ENCODE measurements around the gene CA5A.

The CA5A gene

DNA sequence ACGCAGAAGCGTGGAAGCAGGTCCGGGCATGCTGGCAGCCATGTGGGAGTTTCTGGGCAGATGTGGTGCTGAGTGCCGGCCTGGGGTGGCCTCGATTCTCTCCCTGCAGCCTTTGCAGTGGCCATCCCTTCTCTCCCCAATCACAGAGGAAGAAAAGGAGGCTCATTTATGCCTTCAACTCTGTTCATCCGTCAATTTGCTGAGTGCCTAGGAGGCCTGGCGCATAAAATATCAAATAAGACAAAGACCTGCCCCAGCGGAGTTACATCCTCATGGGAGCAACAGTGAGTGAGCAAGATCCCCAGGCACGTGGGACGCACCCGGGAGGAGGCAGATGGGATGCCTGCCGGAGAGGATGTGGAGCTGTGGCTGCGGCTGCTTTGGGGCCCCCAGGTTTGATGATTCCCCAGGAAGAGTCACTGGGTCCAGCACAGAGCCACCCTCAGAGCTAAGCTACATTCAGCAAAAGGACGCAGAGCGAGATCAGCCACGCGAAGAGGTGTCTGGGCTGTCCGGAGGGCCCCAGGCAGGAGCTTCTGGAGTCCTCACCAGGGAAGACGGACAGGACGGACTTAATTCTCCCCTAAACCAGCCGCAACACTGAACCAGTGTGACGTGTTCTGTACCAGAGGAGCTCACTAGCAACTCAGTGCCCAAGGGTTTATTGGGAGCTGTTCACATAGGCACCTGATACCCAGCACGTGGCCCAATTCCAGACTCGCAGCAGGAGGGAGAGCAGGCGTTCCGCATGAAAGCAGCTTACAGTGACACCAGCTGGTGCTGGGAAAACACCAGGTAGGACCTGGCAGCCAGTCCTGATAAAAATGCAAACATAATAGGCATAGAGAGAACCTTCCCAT lies 11.3 kb downstream of the CA5A start:
- H3K4me3 ChIP-seq (ENCODE audit: low read length): no peak overlapping the region
- TF ChIP-seq, protein P1, sequence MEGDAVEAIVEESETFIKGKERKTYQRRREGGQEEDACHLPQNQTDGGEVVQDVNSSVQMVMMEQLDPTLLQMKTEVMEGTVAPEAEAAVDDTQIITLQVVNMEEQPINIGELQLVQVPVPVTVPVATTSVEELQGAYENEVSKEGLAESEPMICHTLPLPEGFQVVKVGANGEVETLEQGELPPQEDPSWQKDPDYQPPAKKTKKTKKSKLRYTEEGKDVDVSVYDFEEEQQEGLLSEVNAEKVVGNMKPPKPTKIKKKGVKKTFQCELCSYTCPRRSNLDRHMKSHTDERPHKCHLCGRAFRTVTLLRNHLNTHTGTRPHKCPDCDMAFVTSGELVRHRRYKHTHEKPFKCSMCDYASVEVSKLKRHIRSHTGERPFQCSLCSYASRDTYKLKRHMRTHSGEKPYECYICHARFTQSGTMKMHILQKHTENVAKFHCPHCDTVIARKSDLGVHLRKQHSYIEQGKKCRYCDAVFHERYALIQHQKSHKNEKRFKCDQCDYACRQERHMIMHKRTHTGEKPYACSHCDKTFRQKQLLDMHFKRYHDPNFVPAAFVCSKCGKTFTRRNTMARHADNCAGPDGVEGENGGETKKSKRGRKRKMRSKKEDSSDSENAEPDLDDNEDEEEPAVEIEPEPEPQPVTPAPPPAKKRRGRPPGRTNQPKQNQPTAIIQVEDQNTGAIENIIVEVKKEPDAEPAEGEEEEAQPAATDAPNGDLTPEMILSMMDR (conservative IDR thresholded peaks at IDR 0.05; ENCODE audit: low read depth, low read length): no peak
- DNase-seq (ENCODE audit: low read depth): peak; percentile 54

DNA sequence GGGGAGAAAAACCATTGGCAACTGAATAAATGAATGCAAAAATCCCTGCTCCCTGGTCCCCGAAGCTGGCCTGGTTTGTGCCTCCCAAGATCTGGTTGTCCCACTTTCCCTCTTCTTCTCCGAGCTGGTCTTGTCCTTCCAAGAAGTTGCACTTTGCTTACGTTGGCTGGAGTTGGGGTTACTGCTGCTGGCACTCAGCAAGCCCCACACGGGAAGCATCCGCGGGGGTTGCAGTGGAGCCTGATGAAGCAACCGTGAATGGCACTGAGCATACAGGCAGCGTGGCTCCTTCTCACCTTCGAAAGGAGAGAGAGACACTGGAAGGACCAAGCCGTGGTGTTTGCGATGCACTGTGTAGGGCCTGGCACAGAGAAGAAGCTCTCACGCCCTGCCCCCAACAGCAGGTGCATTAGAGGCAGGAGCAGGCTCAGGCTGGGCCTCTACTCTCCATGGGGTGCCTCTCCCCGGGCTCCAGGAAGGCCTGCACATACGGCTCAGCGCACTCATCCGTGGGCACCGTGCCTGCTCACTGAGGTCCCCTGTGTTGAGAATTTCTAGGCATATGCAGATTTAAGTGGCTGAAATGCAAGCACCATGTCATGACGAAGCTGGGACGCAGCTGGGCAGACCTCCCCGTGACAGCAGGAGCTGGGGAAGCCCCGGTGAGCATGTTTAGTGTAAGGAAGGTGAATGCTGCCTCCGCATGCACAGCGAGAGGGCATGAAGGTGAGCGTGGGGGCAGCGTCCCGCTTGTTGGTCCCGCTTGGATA lies 12.1 kb downstream of the CA5A start:
- no peak for DNase-seq (ENCODE audit: low read depth)
- TF ChIP-seq, protein P1 (conservative IDR thresholded peaks at IDR 0.05; ENCODE audit: low read depth, low read length): no peak
- no peak overlapping the region for H3K4me3 ChIP-seq (ENCODE audit: low read length)

DNA sequence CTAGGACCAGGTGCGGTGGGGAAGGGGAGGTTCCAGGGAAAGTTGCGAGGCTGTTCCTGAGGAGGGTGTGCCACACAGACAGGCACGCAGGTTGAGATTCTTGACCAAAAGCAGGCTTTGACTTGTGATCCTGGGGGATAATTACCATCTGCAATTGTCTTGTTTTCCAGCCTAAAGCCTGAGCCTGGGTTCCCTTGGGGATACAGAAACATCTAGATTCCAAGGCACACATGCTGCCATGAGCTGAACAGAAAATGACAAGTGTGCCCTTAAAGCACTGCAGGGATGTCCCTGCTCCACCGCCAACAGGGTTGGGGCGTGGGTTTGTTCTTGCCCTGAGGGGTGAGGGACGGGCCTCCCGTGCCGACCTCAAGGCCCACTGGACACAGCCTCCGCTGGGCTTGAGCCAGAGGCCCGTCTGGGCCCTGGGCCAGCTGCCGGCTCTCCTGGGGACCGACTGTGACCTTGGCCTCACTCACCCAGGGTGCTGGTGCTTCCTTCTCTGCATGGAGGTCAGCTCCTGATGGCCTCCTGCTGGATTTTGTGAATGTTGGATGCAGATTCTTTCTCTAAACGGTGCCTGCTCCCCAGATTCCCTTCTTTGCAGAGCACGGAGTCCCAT lies 14.0 kb downstream of the CA5A start:
- TF ChIP-seq, protein P1 (conservative IDR thresholded peaks at IDR 0.05; ENCODE audit: low read depth, low read length): no peak
- no peak overlapping the region for H3K4me3 ChIP-seq (ENCODE audit: low read length)
- DNase-seq (ENCODE audit: low read depth): no peak

DNA sequence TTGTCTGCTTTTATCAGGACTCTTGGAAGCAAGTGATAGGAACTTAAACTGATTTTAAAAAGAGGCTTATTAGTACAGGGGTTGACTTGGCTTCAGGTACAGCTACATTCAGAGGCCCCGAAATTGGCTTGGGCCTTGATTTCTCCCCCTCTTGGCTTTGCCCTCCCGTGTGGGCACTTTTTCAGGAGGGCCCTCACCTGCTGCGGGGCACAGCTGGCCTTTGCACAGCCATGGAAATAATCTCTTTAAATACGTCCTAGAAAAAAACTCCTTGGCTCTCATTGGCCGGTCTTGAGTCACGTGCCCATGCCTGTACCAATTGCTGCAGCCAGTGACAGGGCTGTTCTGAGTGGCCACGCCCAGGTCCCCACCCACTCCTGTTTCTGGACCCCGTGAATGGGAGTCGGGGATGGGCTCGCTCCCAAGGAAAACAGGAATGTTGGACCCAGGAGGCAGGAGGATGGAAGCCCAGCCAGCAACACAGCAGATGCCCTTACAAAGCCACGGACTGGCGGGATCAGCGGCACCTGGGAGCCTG lies 15.0 kb downstream of the CA5A start:
- H3K4me3 ChIP-seq (ENCODE audit: low read length): no peak overlapping the region
- no peak for DNase-seq (ENCODE audit: low read depth)
- TF ChIP-seq, protein P1 (conservative IDR thresholded peaks at IDR 0.05; ENCODE audit: low read depth, low read length): no peak

DNA sequence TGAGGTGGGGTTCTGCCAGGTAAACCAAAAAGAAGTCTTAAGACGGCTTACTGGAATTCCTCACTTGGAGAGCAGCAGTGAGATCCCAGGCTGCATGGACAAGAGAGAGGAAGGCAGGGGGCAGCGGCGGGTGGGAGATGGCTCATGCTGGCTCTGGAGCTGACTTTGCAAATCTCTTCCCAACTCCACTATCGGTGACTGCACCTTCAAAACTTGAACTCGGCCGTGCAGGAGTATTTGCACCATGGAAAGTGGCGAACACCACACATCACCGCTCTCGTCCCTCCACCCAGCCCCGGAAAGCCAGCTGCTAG lies 16.7 kb downstream of the CA5A start:
- DNase-seq (ENCODE audit: low read depth): no peak
- TF ChIP-seq, protein P1 (conservative IDR thresholded peaks at IDR 0.05; ENCODE audit: low read depth, low read length): no peak
- H3K4me3 ChIP-seq (ENCODE audit: low read length): no peak overlapping the region

DNA sequence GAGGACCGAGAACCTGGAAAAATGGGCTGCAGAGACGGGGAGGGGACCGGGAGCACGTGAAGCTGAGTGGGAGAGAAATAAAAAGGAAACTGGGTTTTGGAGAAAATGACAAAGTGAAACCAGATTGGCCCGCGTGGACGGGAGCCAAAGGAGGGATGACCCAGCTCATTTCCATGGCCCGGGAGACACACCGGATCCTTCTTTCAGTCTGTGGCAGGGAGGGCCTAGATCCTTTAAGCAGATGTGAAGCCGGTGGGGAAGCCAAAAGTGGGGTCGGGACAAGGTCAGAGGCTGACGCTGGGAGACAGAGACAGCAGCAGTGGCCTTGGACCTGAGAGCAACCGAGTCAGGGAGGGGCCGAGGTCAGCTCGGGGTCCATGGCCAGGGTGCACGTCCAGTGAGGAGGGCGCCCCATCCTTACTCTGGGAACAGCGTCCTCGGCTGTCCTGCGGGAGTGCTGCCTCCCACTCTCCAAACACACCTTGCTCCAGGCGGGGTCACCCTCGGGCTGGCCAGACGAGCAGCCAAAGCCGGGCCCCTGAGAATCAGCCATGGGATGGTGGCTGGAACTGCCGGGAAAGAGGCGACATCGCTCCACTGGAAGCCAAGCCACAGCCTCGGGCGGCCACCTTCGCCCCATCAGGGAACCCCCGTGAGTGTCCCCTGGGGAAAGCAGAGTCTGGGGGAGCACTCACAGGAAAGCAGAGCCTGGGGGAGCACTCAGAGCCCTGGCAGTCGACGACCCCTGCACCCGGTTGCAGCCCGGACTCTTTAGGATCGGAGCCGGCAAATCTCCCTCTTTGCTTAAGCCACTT lies 17.3 kb downstream of the CA5A start:
- TF ChIP-seq, protein P1 (conservative IDR thresholded peaks at IDR 0.05; ENCODE audit: low read depth, low read length): no peak
- H3K4me3 ChIP-seq (ENCODE audit: low read length): no peak overlapping the region
- DNase-seq (ENCODE audit: low read depth): no peak
